Muscle of back (tissue), 11 donors: ENCODE results near the gene TPST1. TPM values are rescaled to one million over a fixed set of nuclear protein-coding genes. Genes with fewer than 3 reads are reported as not detected.
"Not testable (repeated sequence)": the region's sequence is repeated elsewhere in the genome, so short reads cannot be mapped to it uniquely, and the experiment has no call there.

ENCODE experiments used
- DNase-seq, 3 donors: peaks; one replicate each; pipeline versions ENCODE4 v3.0.0 to v3.0.0-alpha.2; 2013
- polyA plus RNA-seq, 10 donors: library from polyadenylated mRNA; unstranded; fragments of 120-200 nt; gene quantifications; one replicate each; pipeline ENCODE4 v1.2.1, GENCODE V29; 2013; ENCODE audit not compliant: insufficient read length in 10 of 10

TPST1 gene
- polyA plus RNA-seq, 10 donors = 12.8 to 22.2 (median 15.7) TPM

DNA sequence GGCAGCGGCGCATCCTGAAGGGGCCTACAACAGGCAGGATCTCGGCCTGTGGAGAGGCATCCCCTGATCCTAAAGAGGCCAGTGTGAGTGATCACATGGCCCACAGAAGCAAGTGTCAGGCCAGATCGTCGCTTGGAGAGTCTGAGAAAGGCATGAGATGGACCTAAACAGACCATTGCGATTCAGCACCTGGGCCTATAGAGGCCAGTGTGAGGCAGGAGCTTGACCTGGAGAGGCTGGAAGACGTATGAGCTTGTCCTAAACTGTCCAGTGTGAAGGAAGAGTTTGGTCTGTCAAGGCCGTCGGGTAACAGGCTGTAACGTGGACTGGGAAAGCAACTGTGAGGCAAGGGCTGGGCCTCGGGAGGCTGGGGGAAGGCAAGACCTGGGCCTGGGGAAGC, 172.6 kb downstream of the TPST1 start:
- DNase-seq = no peak

- DNase-seq = no peak
Observed at GRCh38 chr7:66379542-66380160, 174.5 kb downstream of the TPST1 start.

DNA sequence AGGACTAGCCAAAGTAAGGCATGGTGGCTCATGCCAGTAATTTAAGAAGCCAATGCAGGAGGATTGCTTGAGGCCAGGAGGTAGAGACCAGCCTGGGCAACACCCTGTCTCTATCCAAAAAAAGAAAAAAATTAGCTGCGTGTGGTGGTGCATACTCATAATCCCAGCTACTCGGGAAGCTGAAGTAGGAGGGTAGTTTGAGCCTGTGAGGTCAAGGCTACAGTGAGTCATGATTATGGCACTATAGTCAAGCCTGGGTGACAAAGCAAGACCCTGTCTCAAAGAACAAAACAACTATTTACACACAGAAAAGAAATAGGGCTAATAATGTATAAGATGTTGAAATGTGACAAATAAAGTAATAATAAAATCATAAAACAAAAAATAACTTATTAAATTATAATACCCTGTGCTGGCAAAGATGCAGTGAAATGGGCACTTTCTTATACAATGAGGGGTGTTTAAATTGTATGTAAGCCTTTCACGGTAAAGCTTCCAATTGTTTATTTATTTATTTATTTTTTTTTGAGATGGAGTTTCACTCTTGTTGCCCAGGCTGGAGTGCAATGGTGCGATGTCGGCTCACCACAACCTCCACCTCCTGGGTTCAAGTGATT, 175.2 kb downstream of the TPST1 start:
- no peak for DNase-seq

DNA sequence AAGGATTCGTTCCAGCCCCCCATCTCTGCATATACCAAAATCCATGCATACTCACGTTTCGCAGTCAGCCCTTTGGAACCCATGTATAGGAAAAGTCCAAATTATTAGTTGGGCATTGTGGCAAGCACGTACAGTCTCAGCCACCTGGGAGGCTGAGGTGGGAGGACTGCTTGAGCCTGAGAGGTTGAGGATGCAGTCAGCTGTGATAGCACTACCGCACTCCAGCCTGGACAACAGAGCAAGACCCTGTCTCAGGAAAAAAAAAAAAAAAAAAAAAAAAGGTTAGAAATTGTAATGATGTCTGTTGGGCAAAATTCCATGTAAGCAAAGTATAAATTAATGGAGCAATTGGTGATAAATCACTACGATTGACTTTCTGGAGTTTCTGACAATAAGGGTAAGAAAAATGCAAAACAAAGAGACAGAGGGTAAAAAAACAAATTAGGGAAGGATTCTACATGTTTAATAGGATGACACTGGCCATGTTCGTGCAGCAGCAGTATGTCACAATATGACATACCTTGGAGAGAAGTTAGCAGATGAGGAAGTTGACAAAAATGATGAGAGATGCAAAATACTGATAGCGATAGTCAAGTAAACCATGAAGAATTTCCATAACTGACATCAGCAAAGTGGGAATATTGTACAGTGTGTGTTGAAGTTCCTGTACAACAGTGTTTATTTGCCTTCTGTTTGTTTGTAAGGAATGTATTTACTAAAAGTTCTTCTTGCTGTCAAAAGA, 177.2 kb downstream of the TPST1 start:
- not testable (repeated sequence) for DNase-seq

DNA sequence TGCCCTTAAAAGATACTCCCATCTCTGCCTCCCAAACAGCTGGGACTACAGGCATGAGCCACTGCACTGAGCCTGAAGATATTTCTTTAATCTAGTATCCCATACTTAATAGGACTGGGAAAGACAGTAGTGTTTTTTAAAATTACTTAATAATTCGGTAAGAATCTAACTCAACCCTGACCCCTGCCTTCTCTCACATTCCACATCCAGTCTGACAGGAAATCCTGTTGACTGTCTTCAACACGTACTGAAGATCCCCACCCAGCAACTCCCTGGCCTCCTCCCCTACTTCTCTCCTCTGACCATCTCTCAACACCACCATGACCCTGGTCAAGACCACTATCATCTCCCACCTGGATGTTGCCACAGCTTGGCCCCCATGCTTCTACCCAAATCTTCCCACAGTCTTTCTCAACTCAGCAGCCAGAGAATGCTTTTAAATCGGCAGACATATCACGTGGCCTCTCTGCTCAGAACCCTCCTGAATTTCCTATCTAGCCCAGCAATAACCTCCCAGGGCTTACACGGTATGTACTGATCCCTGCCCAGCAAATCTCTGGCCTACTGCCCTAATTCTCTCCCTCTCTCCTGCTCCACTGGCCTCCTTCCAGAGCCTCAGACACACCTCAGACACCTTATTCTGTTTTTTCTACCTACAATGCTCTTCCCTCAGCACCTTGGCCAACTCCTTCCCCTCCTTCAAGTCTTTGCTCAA, 180.2 kb downstream of the TPST1 start:
- DNase-seq = not testable (repeated sequence)

GRCh38 chr7:66395128-66395571, 190.0 kb downstream of the TPST1 start:
- DNase-seq = peak in 1 of 3 donors; percentile 54

- DNase-seq = not testable (repeated sequence)
Observed at GRCh38 chr7:66396052-66396451, 190.9 kb downstream of the TPST1 start.

- not testable (repeated sequence) for DNase-seq
Observed at GRCh38 chr7:66398841-66399240, 193.7 kb downstream of the TPST1 start.

- no peak for DNase-seq
Observed at GRCh38 chr7:66399566-66399965, 194.4 kb downstream of the TPST1 start.

GRCh38 chr7:66400400-66400799, 195.3 kb downstream of the TPST1 start:
- no peak for DNase-seq

- DNase-seq = not testable (repeated sequence)
Observed at GRCh38 chr7:66401126-66401525, 196.0 kb downstream of the TPST1 start.

- DNase-seq = not testable (repeated sequence)
Observed at GRCh38 chr7:66401932-66402331, 196.8 kb downstream of the TPST1 start.

- no peak for DNase-seq
Observed at GRCh38 chr7:66403564-66403963, 198.4 kb downstream of the TPST1 start.

DNA sequence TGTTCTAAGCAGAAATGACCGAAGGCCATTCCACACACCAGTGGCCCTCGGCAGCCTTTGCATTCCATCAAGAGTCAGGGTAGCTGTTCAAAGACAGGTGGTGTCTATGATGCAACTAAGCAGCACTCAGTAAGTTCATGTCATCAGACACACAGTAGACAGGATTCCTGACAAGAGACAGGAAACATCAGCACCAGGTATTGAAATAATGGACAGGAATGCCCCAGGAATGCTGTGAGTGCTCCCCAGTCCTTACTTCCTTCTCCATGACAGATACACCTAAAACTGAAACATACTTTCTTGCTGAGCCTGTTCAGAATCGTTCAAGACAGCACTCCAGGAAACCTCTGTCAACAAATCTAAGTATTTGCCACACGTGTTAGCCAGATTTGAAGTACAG, 204.4 kb downstream of the TPST1 start:
- DNase-seq = no peak

Other genes starting within 250 kb of the TPST1 start
- 10 to 100 TPM; 33.6 to 44.2 (median 37.4) TPM for gene GUSB, start 223.1 kb upstream of the TPST1 start, polyA plus RNA-seq
- 10 to 100 TPM in 7 of 10 donors, 1 to 10 TPM in 3; 8.3 to 13.7 (median 11.3) TPM for gene ASL, start 129.5 kb upstream of the TPST1 start, polyA plus RNA-seq
- gene CRCP, start 90.5 kb upstream of the TPST1 start, polyA plus RNA-seq = 10 to 100 TPM; 17.5 to 25.1 (median 21.9) TPM